Motor neuron (in vitro differentiated cells): ENCODE results near the gene SLC22A15. TPM values are rescaled to one million over a fixed set of nuclear protein-coding genes. Genes with fewer than 3 reads are reported as not detected.
"Not testable (repeated sequence)": the region's sequence is repeated elsewhere in the genome, so short reads cannot be mapped to it uniquely, and the experiment has no call there.

ENCODE experiments used
- ATAC-seq, 8 experiments: fragments of 200-7000 bp; cut with Tn5 transposase; replicated peaks in 6 of 8; 2 replicates each; pipeline ENCODE4 v1.8.0; 2021; ENCODE audit warnings: mild to moderate bottlenecking in 8 of 8, moderate library complexity in 8 of 8
- H3K27ac ChIP-seq, 2 donors: fragments of 250-450 bp; sonication (Bioruptor Pico); 2 replicates each; pipeline ENCODE4 v1.9.0; 2021; ENCODE audit warnings: antibody characterized with exemption in 2 of 2, mild to moderate bottlenecking in 2 of 2, moderate library complexity in 1 of 2
- H3K4me1 ChIP-seq, 2 donors: fragments of 250-450 bp; sonication (Bioruptor Pico); replicated peaks in 1 of 2; 2 replicates each; pipeline ENCODE4 v1.6.1; 2021; ENCODE audit warnings: antibody characterized with exemption in 2 of 2, mild to moderate bottlenecking in 2 of 2, moderate library complexity in 1 of 2
- H3K4me3 ChIP-seq, 5 donors: fragments of 250-450 bp; sonication (Bioruptor Pico); 2 replicates each; pipeline ENCODE4 v1.9.0; 2021; ENCODE audit warnings: antibody characterized with exemption in 5 of 5, mild to moderate bottlenecking in 5 of 5, moderate library complexity in 4 of 5
- WGBS, 10 experiments: fragments of 450-650 bp; shearing (Covaris generic); methylation state at CpG; one replicate each; pipeline ENCODE4 v1.0.0; 2022; 5-methylcytosine and 5-hydroxymethylcytosine counted together
- in situ Hi-C, 9 experiments: fragments of 400-800 bp; cut with MboI; loops; one replicate each; pipeline ENCODE4 v1.15.0; 2021; ENCODE audit warnings: low sequenced_read_pairs in 9 of 9, low pct_unique_long_range_greater_than_20kb in 2 of 9; ENCODE audit not compliant: unreplicated experiment in 9 of 9
- total RNA-seq, 8 experiments: library from RNA; unstranded; fragments of 300-600 nt; gene quantifications; 2 replicates each; pipeline versions ENCODE4 v1.2.3 to v1.2.4, GENCODE V29; 2022

SLC22A15 gene
- total RNA-seq, 8 experiments from 2014 or later, result 0.20 to 11.2 (median 7.0) TPM

- in situ Hi-C loops, result loop anchor here in 1 of 9 experiments (25.0 kb wide), 1 partner anchor 181 kb away; the partner anchor contains the start of gene NHLH2
- no peak for ATAC-seq
- H3K4me3 ChIP-seq, result no peak overlapping the region
- WGBS, 10 experiments, result 50 to 96% (median 83%) methylated on average over 3 to 5 of the region's 5 CpGs
- H3K4me1 ChIP-seq, result peaks cover 0 to 3% of the 10 kb centered on the region in 2 donors
- no peak overlapping the region for H3K27ac ChIP-seq
Observed at GRCh38 chr1:116018007-116018406, 41.7 kb downstream of the SLC22A15 start.

DNA sequence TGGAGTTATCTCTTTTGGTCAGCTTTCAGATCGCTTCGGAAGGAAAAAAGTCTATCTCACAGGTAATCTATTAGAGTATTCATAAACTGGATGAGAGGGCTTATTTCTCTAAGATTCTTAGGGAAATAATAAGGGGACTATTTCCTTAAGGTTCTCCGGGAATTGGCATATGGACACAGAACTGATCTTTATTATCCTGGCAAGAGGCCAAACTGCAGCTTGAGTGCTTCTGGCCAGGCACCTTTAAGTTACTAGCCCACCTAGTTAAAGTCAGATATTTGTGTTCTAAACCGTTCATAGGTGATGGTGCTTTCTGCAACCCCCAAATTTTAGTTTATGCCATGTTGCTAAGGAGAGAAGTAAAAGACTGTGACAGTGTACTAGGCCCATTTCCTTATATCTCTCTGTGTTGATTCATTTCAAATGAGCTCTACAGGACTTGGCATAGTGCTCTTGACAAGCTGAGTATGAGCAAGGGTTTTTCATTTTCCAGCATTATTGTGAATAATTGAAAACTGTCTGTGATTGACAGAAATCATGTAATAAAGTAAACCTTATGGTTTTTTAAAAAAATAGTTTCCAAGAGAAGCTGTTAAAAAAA, 43.4 kb downstream of the SLC22A15 start:
- in situ Hi-C loops, result loop anchor here in 1 of 9 experiments (25.0 kb wide), 1 partner anchor 182 kb away; the partner anchor contains the start of gene NHLH2
- ATAC-seq, result no peak
- 10 to 100% (median 85%) methylated on average over 2 to 4 of the region's 4 CpGs for WGBS, 10 experiments
- Histone ChIP-seq H3K4me3 (no peak overlapping the region), H3K27ac (no peak overlapping the region), H3K4me1 (no peaks in the 10 kb centered on the region)

DNA sequence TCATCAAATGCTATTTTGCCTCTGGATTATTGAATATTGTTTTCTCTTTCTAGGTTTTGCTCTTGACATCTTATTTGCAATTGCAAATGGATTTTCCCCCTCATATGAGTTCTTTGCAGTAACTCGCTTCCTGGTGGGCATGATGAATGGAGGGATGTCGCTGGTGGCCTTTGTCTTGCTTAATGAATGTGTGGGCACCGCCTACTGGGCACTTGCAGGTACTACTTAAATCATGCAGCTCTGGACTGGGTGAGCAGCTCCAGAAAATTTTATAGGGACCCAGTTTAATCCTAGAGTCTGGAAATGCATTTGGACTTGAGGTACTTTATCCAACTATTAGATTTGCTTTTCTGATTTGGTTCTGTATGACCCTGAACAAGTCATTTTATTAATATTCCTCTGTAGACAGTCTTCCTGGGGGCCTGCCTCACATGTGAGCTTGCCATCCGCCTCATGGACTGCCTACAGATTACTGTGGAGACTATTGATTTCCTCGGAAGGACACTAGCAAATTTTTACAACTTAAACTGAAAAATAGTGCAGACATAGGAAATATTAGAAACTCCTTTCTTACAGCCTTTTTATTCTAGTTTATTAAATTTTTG, 44.5 kb downstream of the SLC22A15 start:
- no peak overlapping the region for H3K27ac ChIP-seq
- peak in 5 of 8 experiments; percentile 26 to 85 (median 62) for ATAC-seq
- no peak overlapping the region for H3K4me3 ChIP-seq
- 49 to 100% (median 59%) methylated on average over 2 to 5 of the region's 5 CpGs for whole genome bisulfite sequencing, 10 experiments
- in situ Hi-C loops, result loop anchor here in 1 of 9 experiments (25.0 kb wide), 1 partner anchor 183 kb away; the partner anchor contains the start of gene NHLH2
- no peaks in the 10 kb centered on the region for H3K4me1 ChIP-seq

DNA sequence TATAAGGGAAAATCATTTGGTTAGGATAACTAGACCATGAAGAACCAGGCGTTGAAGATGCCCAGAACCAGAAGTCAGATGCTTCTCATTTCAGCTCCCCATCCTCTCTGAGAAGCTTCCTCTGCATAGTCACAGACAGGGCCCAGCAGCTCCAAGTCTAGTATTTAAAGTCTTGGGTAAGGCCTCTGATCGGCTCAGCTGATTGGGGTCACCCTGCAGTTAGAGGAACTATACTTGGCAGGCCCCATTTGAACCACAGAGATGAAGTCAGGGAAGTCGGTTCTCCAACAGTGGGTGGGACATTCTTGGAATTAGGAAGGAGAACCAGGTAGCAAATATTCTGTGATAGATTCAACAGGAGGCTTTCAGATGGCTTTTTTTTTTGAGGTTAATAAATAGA, 48.3 kb downstream of the SLC22A15 start:
- Histone ChIP-seq H3K27ac (no peak overlapping the region), H3K4me1 (no peaks in the 10 kb centered on the region), H3K4me3 (no peak overlapping the region)
- in situ Hi-C loops, result loop anchor here in 1 of 9 experiments (25.0 kb wide), 1 partner anchor 187 kb away; the partner anchor contains the start of gene NHLH2
- ATAC-seq, result no peak
- 10 to 71% (median 52%) methylated on average over 2 to 3 of the region's 3 CpGs; no CpG with 5 or more reads in 2 of the 10 experiments for WGBS, 10 experiments

DNA sequence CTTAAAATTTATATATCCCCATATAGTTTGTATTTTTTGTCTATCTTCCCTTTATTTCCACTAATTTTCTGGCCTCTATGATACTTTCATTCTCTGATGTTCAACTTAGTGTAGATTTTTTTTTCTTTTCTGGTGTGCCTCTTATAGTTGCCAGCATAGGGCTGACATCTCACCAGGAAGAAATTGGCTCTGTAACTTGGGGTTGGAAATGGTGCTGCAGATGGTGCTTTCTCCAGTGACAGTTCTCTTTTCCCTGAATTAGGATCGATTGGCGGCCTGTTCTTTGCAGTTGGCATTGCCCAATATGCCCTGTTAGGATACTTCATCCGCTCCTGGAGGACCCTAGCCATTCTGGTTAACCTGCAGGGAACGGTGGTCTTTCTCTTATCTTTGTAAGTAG, 50.3 kb downstream of the SLC22A15 start:
- no peak for ATAC-seq
- 62 to 100% (median 95%) methylated on average over 1 to 4 of the region's 4 CpGs for WGBS, 10 experiments
- H3K4me3 ChIP-seq, result no peak overlapping the region
- no peak overlapping the region for H3K27ac ChIP-seq
- in situ Hi-C loops, result no loop called here
- no peaks in the 10 kb centered on the region for H3K4me1 ChIP-seq

DNA sequence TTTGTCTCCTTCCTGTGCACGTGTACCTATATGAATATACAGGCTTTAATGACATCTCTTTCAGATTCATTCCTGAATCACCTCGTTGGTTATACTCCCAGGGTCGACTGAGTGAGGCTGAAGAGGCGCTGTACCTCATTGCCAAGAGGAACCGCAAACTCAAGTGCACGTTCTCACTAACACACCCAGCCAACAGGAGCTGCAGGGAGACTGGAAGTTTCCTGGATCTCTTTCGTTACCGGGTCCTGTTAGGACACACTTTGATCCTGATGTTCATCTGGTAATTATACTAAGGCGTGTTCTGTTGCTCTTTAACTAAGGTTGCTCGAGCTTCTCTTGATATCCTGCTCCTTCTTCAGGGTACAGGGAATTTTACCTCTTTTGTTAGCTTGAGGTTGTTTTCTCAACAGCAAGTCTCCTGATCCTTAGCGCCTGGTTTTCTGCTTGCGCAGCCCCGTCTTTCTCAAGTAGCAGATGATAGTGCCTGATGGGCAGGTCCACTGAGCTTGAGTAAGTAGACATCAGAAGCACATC, 55.1 kb downstream of the SLC22A15 start:
- Histone ChIP-seq H3K27ac (no peak overlapping the region), H3K4me3 (no peak overlapping the region), H3K4me1 (peaks cover 19% of the 10 kb centered on the region in 2 donors)
- in situ Hi-C loops, result no loop called here
- WGBS, 10 experiments, result 80 to 100% (median 89%) methylated on average over 1 to 13 of the region's 13 CpGs
- ATAC-seq, result no peak

GRCh38 chr1:116033322-116033721, 57.0 kb downstream of the SLC22A15 start:
- no peak overlapping the region for H3K4me3 ChIP-seq
- no peak overlapping the region for H3K27ac ChIP-seq
- peaks cover 21 to 27% of the 10 kb centered on the region in 2 donors for H3K4me1 ChIP-seq
- 4 to 71% (median 17%) methylated on average over 1 to 3 of the region's 3 CpGs; no CpG with 5 or more reads in 3 of the 10 experiments for WGBS, 10 experiments
- ATAC-seq, result peak; percentile 19 to 100 (median 99)
- in situ Hi-C loops, result no loop called here

DNA sequence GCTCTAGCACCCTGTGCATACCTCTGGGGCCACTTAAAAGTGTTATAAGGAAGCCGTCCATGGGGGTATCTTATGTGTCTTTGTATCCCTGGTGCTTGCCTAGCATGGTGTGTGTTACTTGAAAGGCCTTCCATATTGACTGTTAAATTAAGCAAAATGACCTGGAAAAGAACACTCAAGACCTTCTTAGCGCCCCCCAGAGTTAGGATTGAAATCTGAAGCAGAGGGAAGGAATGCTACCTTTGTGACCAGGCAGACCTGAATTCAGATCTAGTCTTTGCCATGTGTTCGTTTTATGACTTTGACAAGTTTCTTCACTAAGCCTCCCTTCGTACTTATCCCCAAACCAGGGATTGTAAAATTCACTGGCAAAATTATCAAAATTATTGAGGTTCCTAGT, 59.9 kb downstream of the SLC22A15 start:
- ATAC-seq, result no peak
- whole genome bisulfite sequencing, 10 experiments, result 17 to 100% (median 85%) methylated on average over 1 to 4 of the region's 4 CpGs
- peaks cover 21 to 27% of the 10 kb centered on the region in 2 donors for H3K4me1 ChIP-seq
- H3K27ac ChIP-seq, result no peak overlapping the region
- no peak overlapping the region for H3K4me3 ChIP-seq
- in situ Hi-C loops, result no loop called here

- 17 to 88% (median 44%) methylated on average over 1 to 2 of the region's 2 CpGs; no CpG with 5 or more reads in 2 of the 10 experiments for WGBS, 10 experiments
- no peak overlapping the region for H3K27ac ChIP-seq
- H3K4me3 ChIP-seq, result no peak overlapping the region
- H3K4me1 ChIP-seq, result peaks cover 12 to 15% of the 10 kb centered on the region in 2 donors
- ATAC-seq, result no peak
- in situ Hi-C loops, result no loop called here
Observed at GRCh38 chr1:116038679-116039078, 62.4 kb downstream of the SLC22A15 start.

DNA sequence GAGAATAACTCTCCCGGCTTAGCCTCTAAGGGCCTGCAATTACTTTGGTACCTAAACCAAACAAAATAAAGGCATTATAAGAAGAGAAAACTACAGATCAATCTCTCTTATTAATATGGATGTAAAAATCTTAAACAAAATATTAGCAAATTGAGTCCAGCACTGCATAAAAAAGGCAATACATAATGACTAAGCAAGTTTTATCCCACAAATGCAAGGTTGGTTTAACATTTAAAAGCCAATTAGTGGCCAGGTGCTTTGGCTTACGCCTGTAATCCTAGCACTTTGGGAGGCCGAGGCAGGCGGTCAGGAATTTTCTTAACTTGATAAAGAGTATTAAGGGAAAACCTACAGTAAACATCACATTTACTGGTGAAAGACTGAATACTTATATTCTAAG, 67.8 kb downstream of the SLC22A15 start:
- 75 to 100% (median 95%) methylated on average over 2 to 4 of the region's 4 CpGs for WGBS, 10 experiments
- Histone ChIP-seq H3K4me1 (no peaks in the 10 kb centered on the region), H3K4me3 (no peak overlapping the region), H3K27ac (no peak overlapping the region)
- ATAC-seq, result no peak
- in situ Hi-C loops, result no loop called here

- 80 to 100% (median 91%) methylated on average over 1 to 8 of the region's 8 CpGs; no CpG with 5 or more reads in 4 of the 10 experiments for WGBS, 10 experiments
- in situ Hi-C loops, ATAC-seq, H3K4me1 ChIP-seq, H3K27ac ChIP-seq, H3K4me3 ChIP-seq: not testable (repeated sequence)
Observed at GRCh38 chr1:116046933-116047332, 70.6 kb downstream of the SLC22A15 start.

DNA sequence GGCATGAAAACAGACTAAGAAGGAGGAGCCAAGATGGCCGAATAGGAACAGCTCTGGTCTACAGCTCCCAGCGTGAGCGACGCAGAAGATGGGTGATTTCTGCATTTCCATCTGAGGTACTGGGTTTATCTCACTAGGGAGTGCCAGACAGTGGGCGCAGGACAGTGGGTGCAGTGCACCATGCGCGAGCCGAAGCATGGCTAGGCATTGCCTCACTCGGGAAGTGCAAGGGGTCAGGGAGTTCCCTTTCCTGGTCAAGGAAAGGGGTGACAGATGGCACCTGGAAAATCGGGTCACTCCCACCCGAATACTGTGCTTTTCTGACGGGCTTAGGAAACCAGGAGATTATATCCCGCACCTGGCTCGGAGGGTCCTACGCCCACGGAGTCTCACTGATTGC, 75.6 kb downstream of the SLC22A15 start:
- H3K27ac ChIP-seq, in situ Hi-C loops, H3K4me3 ChIP-seq, ATAC-seq, H3K4me1 ChIP-seq: not testable (repeated sequence)
- whole genome bisulfite sequencing, 10 experiments, result 80 to 100% (median 87%) methylated on average over 1 to 7 of the region's 16 CpGs; no CpG with 5 or more reads in 4 of the 10 experiments

DNA sequence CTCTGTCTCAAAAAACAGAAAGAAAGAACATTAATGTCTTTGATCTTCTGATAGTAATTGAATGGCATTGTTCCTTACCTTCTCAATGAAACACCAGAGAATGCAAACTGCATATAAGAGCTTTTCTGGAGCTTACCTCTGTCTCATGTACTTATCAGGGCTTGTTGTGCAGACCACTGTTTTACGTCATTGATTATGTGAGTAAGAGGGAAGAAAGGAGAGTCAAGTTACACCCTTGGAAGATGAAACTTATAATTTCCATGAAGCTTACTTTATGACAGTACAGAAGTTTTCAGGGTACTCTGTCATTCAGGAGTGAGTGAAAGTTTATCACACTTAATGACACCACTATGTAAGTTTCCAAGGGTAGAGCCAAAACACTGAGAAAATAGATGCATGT, 85.9 kb downstream of the SLC22A15 start:
- Histone ChIP-seq H3K4me3 (no peak overlapping the region), H3K4me1 (peaks cover 3% of the 10 kb centered on the region in 2 donors), H3K27ac (no peak overlapping the region)
- in situ Hi-C loops, result no loop called here
- peak in 1 of 8 experiments; percentile 46 for ATAC-seq
- WGBS, 10 experiments, result 29 to 100% (median 77%) methylated on average over 1 of the region's 1 CpG; no CpG with 5 or more reads in 2 of the 10 experiments
